Measurements from ENCODE around the gene LUC7L2. TPM values are rescaled to one million over a fixed set of nuclear protein-coding genes. Genes with fewer than 3 reads are reported as not detected.

Gene LUC7L2
- total RNA-seq, 1 experiment from 2014 or later = 81.2 TPM

- H3K4me2 ChIP-seq (ENCODE audit: insufficient read depth, insufficient read length, low read length) = no peak overlapping the region
- no peak overlapping the region for H3K4ac ChIP-seq (ENCODE audit: low read depth, low read length)
- H3K27me3 ChIP-seq (ENCODE audit: insufficient read depth, low read length) = no peaks in the 10 kb centered on the region
- H2AFZ ChIP-seq (ENCODE audit: low read length) = no peak overlapping the region
- H2BK20ac ChIP-seq (ENCODE audit: low read depth, low read length, poor library complexity, severe bottlenecking) = no peak overlapping the region
- no peak for TF ChIP-seq CTCF (conservative IDR thresholded peaks at IDR 0.05)
- H2BK15ac ChIP-seq (ENCODE audit: low read depth, low read length) = no peak overlapping the region
- H3K18ac ChIP-seq (ENCODE audit: insufficient read length, low read depth, low read length) = no peak overlapping the region
- no peaks in the 10 kb centered on the region for H3K79me2 ChIP-seq (ENCODE audit: insufficient read depth, low read length)
- no peaks in the 10 kb centered on the region for H4K20me1 ChIP-seq (ENCODE audit: control insufficient read depth, insufficient read depth, insufficient read length)
- H3K56ac ChIP-seq (ENCODE audit: insufficient read length, low read depth, low read length) = no peak overlapping the region
- no peak overlapping the region for H2AK5ac ChIP-seq (ENCODE audit: insufficient read length, low read length)
- H3K9me3 ChIP-seq (ENCODE audit: control insufficient read depth, low read depth, low read length) = no peaks in the 10 kb centered on the region
- Mint-ChIP-seq H3K36me3 (ENCODE audit: insufficient read depth in 1 of 3, low read depth in 3 of 3) (peaks cover 27 to 89% (median 74%) of the 10 kb centered on the region in 3 experiments; a peak in 6 of 7 replicates), H3K27me3 (ENCODE audit: low read depth) (no peaks in the 10 kb centered on the region), H3K4me1 (no peaks in the 10 kb centered on the region), H3K27ac (no peak overlapping the region), H3K4me3 (no peak overlapping the region), H3K9me3 (no peaks in the 10 kb centered on the region)
- no peaks in the 10 kb centered on the region for H3K79me1 ChIP-seq (ENCODE audit: insufficient read depth, low read depth, low read length, poor library complexity, severe bottlenecking)
- no peaks in the 10 kb centered on the region for H3K4me1 ChIP-seq (ENCODE audit: insufficient read depth, low read length)
- H3K23ac ChIP-seq (ENCODE audit: insufficient read length, low read depth, low read length) = no peak overlapping the region
- H2BK12ac ChIP-seq (ENCODE audit: insufficient read length, low read depth, low read length) = no peak overlapping the region
- no peak overlapping the region for H4K8ac ChIP-seq (replicated peaks; ENCODE audit: insufficient read length, low read depth, low read length)
- H3T11ph ChIP-seq (ENCODE audit: low read length) = no peak overlapping the region
- WGBS (ENCODE audit: extremely low coverage, insufficient read length, low lambda C conversion rate) = no CpG with 5 or more reads among the region's 3 CpGs
- no peak overlapping the region for H2BK120ac ChIP-seq (ENCODE audit: low read depth, low read length, poor library complexity, severe bottlenecking)
- H3K14ac ChIP-seq (ENCODE audit: insufficient read depth, low read length) = no peak overlapping the region
- H3K9ac ChIP-seq (ENCODE audit: extremely low read depth, insufficient read length, low read length) = no peak overlapping the region
- H4K5ac ChIP-seq (ENCODE audit: insufficient read length, low read depth, low read length) = no peak overlapping the region
- H3K23me2 ChIP-seq (ENCODE audit: insufficient read length, low read depth, low read length, poor library complexity, severe bottlenecking) = no peaks in the 10 kb centered on the region
- no peak overlapping the region for H3K27ac ChIP-seq (ENCODE audit: insufficient read length, low read depth, low read length)
- H2BK5ac ChIP-seq (ENCODE audit: insufficient read length, low read length) = no peak overlapping the region
- no peak for DNase-seq
- no peak overlapping the region for H4K91ac ChIP-seq (ENCODE audit: insufficient read length, low read depth, low read length)
Measured at GRCh38 chr7:139416405-139416804, 56.7 kb downstream of the LUC7L2 start.
